Stimulated activated CD4-positive, alpha-beta T cell treated with anti-CD3 and anti-CD28 coated beads, TNF-alpha, amount 100 ng/mL, for 24 hours (primary cell): Measurements from ENCODE around the gene B3GAT3.
"Not testable (repeated sequence)": the region's sequence is repeated elsewhere in the genome, so short reads cannot be mapped to it uniquely, and the experiment has no call there.

Source experiments
- DNase-seq, 3 experiments: peaks; one replicate each; pipeline ENCODE4 v3.0.0-alpha.2; 2020; ENCODE audit warnings: low read depth in 3 of 3

B3GAT3 gene

DNA sequence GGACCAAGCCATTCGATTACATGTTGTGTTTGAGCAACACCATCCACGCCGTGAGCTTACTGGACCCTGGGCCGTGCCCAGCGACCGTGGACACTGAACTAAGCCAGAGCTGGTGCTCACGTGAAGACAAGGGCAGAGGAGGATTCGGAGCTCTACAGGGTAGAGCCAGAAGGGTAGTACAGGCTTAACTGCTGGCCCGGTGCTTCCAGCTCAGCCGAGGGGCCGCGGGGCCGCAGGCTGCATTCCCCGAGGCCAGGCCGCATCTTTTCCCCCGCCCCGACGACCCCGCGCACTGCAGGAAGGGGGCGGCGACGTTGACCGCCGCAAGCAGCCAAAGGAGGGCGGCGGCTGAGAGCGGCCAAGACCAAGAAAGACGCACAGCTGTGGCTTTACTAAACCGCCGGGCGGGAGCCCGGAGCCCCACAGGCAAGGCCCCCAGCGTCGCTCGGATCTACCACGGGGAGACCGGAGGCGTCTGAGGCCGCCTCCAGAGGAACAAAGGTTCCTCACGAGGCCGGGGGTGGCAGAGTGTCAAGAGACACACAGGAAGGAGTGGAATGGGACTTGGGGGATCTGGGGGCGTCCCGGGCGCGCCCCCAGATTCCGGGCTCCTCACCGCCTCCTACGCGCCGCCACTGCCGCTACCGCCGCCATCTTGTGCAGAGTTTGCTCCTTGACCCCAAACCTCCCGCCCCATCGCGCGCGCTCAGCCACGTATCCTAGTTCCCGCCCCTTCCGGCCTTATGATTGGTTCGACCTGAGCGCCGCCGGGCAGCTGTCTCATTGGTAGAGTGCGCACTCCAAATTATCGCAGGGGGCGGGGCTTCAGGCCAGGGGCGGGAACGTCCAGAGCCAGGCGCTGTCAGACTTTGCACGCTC, 24.4 kb upstream of the B3GAT3 start, which contains the start of gene GANAB:
Gene GANAB, minus strand, starts transcription at position 668 of the 879 bp plus-strand sequence. Its CDS starts 14 bp downstream, at position 654.
- peak; percentile 98 to 100 (median 100) for DNase-seq

DNA sequence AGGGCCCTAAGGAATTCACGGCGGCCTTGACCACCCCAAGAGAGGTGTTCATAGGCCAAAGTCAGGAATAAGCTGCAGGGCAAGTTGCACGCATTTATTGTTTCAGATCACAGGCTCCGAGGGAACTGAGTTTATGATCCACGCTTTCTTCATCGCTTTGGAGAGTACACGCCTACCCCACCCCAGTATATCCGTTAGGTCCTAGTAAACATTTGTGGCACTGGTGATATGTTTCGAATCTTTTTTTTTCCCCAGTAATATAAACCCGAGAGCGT, 23.8 kb upstream of the B3GAT3 start:
- no peak for DNase-seq

DNA sequence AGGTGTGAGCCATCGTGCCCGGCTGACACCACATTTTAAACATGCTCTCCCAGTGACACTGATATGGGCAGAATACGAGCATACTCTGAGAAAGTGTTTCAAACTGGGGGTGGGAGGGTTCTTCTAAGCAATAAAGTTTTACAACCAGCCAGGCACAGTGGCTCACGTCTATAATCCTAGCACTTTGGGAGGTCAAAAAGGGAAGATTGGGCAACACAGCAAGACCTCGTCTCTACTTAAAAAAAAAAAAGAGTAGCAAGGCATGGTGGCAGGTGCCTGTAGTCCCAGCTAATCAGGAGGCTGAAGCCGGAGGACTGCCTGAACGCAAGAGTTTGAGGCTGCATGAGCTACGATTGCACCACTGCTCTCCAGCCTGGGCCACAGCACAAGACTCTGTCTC, 22.4 kb upstream of the B3GAT3 start:
- no peak for DNase-seq

DNA sequence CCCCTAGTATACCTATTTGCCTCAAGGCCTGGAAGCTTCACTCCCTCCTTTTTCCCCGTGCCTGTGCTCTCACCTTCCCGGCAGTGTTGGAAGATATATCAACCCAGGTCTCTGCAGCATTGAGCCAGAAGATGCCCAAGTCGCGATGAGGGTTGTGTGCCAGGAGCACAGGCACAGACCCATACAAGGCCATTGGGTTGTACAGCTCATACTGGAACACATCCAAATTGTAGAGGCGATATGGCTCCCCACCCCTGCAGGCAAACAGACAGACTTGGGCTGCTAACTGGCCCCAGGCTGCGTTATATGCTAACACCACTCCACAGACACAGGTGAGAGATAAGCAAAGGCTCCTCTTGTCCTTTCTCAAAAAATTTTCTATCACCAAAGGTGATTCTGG, 10.7 kb upstream of the B3GAT3 start:
- DNase-seq, result no peak

DNA sequence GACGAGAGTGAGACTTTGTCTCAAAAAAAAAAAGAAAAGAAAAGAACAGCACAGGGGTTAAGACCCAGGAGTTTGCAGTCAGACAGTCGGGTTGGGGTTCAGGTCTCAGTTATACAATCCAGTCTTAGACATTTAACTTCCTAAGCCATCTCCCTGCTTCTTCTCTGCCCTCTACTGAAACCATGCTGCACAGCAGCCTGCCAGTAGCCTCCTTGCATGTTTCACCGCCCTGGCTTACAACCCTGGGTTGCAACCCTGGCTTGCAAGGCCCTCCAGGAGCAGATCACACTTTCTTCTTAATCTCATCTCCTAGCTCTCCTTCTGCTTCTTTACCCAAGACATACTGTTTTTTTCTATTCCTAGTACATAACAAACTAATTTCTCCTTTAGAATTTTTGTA, 5.9 kb upstream of the B3GAT3 start:
- DNase-seq, result no peak

DNA sequence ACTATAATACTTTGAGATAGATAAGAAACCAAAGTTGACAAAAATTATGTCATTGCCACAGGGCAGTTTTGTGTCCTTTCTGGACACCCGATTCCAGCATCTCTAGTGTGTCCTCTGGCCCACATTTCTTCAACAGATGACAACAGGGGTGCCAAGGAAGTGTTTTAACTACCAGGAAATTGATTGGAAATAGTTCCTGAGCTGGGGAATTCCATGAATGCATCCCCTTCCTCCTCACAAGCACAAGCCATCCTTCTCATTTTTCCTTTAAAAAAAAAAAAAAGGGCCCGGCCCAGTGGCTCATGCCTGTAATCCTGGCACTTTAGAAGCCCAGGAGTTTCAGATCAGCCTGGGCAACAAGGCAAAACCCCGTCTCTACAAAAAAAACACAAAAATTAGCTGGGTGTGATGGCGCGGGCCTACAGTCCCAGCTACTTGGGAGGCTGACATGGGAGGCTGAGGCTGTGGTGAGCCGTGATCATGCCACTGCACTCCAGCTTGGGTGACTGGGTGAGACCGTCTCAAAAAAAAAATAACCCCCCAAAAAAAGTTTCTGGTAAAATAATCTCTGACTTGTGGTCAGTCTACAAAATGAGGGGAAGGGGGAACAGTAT, 797 bp upstream of the B3GAT3 start:
- DNase-seq, result no peak

DNA sequence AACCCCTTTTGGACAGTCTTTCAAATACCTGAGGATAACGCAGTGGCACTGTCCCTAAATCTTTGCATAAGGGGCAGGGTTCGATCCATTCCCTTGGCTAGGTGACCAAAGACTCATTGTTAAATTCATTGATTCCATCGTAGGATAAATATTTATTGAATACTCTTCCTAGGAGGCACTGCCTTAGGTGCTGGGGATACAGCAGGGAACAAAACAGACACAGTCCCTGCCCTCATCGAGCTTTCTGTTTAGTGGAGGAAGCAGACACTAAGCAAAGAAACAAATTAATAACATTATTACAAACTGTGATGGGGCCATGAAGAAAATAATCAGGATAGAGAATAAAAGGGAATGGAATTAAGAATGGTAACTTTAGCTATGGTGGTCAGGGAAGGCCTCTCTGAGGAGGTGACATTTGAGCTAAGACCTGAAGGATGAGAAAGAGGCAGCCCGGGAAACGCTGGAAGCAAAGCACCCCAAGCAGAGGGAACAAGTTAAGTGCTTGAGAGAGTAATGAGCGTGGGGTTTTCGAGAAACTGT, 689 bp downstream of the B3GAT3 start:
- no peak for DNase-seq

DNA sequence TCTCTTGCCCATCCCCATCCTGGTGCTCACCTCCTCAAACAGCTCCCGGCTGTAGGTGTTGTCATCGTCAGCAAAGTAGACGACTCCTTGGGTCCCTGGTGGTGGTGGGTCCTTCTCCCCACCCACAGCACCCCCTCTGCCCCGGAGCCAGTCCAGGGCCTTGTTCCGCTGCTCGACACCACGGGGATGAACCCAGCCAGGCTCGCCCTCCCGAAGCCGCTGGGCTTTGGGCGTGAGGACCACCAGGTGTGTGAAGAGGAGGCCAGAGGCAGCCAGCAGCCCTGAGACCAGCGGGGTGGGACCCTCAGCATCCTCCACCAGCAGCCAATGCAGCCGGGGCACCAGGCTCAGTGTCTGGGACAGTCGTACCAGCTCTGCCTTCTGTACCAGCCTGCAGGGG, 4.8 kb downstream of the B3GAT3 start:
- not testable (repeated sequence) for DNase-seq

DNA sequence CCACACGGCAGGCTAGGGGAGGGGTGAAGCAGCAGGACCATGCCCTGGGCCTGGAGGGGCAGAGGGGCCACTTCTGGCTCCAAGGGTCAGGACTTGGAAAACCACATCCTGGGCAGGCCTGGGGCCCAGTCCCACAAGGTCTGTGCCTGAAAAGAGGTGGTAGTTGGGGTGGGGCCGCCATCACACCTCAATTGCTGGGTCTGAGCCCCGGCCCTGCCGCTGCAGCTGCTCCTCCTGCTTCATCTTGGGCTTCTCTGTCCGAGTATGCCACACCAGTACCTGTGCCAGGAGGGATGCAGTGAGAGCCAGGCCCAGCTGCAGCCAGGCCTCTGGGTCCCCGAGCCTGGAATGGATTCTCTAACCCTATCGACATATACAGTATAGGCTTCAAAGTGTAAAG, 6.3 kb downstream of the B3GAT3 start:
- no peak for DNase-seq

DNA sequence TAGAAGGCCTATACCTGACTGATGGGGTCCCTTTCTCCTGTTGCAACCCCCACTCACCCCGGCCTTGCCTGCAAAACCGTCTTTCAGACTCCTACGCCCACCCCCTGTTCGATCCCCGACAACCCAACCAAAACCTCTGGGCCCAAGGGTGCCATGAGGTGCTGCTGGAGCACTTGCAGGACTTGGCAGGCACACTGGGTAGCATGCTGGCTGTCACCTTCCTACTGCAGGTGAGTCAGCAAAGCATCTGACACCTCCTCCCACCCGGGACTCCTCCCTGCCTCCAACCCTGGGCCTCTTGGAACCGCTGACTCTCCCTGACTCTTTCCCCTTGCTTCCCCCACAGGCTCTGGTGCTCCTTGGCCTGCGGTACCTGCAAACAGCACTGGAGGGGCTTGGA, 7.5 kb downstream of the B3GAT3 start:
- peak in 2 of 3 experiments; percentile 43 to 59 for DNase-seq

DNA sequence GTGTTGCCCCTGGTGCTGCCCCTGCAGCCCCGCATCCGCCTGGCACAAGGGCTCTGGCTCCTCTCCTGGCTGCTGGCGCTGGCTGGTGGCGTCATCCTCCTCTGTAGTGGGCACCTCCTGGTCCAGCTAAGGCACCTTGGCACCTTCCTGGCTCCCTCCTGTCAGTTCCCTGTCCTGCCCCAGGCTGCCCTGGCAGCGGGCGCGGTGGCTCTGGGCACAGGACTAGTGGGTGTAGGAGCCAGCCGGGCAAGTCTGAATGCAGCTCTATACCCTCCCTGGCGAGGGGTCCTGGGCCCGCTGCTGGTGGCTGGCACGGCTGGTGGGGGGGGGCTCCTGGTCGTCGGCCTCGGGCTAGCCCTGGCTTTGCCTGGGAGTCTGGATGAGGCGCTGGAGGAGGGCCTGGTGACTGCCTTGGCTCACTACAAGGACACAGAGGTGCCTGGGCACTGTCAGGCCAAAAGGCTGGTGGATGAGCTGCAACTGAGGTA, 8.5 kb downstream of the B3GAT3 start:
- DNase-seq, result no peak

DNA sequence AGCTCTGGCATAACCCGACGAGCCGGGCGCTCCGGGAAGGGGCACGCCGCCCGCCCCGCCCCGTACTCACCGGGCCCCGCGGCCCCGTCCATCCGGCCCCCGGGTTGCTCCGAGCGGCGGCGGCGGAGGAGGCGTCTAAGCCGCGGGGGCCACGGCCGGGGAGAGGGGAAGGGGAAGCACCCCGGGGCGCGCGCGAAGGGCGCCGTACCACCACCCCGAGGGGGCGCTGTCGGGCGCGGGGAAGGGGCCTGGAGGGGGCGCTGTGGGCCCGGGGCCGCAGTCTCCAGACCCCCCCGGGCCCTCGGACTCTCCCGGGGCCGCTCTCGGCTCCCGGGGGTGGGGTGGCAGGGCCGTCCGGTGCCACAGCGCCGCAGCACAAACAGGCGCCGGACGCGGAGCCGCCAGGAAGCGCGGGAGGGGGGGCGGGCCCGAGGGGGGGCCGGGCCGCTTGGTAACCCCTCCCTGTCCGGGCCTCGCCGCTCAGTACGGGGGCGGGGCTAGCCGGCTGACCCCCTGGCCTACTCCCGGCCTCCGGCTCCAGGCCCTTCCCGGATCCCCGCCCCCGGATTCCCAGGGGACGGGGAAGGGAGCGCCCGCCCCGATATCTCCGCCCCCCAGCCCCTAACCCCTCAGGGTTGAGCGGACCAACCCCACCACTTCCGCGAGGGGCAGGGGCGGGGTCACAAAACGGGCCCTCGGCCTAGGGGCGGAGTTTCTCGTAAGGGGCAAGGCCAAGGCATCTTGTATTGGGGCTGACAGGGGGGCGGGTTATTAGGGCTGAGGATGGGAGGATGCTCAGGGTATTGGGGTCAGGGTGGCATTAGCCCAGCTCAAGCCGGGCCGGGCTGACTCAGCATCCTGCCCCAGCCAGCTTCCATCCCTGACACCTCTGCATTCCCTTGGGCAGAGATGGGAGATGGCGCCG, 9.2 kb downstream of the B3GAT3 start, which contains the start of the genes EML3 and ROM1:
Gene EML3, minus strand, starts transcription at position 410 of the 925 bp plus-strand sequence. Its CDS starts 318 bp downstream, at position 92.
Gene ROM1, plus strand, starts transcription at position 892 of the 925 bp plus-strand sequence. Its CDS starts 25 bp downstream, at position 917.
- DNase-seq, result peak; percentile 67 to 87 (median 70)

DNA sequence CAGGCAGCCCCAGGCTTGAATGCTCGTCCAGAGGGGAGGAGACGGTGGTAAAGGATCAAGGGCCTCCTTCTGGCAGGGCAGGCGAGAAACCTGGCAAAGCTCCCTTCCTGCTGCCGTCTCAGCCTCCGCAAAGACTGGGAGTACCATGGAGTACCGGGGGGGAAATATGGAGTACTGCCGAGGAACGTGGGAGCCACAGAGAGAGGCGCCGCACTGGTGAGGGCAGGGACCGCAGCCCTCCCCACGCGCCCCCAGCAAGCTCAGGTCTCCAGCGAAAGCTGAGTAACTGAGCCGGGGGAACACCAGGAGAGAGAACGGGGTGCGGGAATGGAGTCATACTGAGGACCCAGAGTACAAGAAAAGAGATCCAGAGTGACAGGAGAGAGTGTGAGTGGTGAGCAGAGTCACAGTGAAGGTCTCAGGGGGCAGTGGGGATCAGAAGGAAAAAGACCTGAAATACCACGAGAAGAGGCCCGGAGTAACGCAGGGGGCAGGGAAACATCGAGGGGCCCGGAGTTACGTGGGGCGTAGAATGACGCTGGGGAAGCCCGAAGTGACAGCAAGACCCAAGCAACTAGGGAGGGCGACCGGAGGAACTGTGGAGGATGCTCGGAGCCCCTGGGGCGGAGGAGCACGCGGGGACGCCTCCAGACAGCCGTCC, 10.0 kb downstream of the B3GAT3 start:
- peak; percentile 35 to 55 (median 44) for DNase-seq

DNA sequence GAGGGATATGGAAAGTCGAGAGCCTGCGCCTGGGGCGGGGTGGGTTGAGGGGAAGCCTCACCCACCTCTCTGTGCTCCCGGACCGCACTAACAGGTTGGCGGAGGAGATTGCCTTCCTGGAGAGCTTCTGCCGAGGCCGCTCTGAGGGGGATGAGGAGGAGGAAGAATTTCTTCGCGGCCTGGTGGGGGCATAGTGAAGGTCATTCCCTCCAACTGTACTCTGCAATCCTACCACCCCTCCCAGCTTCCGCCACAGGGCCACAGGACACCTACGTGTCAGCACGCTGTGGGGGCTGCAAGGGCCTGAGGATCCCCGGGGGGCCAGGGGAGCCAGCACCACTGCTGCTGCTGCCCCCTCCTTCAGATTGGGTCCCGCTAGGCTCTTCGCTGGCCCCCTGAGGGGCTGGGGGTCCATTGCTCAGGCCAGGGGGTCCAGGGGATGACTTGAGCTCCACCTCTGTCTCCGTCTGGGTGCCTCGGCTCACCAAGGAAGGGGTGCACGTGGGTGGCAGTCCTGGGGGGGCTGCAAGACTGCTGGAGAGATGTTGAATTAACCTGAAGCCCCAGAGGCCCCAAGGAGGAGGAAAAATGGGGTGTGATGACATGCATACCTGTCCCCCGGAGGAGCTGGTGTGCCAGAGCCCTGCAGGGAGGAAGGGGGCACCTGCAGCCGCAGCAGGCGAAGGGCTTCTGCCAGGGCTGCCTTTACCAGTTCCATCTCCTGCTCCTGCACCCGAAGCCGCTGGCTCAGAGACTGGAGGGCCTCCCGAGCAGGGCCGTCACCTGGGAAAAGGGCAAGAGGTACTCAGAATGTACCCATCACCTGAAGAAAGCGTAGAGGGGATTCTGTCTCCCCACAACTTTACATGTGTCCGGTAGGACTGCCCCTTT, 10.7 kb downstream of the B3GAT3 start:
- DNase-seq, result no peak

DNA sequence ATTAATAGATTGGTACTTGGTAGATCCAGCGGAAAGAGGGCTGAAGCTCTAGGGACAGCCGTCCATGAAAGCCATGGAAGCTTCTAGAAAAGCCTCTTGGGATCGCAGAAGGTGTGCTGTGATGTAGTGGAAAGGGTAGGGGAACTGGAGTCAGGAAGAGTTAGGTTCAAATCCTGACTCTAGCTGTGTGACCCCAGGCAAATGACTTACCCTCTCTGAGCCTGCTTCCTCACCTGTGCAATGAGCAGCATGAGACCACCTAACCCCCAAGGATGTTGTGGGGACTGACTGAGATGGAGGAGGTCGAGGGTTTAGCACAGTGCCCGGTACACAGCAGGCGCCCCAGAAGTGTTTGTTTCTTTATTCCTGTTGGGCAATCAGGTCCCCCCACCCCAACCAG, 11.4 kb downstream of the B3GAT3 start:
- no peak for DNase-seq

DNA sequence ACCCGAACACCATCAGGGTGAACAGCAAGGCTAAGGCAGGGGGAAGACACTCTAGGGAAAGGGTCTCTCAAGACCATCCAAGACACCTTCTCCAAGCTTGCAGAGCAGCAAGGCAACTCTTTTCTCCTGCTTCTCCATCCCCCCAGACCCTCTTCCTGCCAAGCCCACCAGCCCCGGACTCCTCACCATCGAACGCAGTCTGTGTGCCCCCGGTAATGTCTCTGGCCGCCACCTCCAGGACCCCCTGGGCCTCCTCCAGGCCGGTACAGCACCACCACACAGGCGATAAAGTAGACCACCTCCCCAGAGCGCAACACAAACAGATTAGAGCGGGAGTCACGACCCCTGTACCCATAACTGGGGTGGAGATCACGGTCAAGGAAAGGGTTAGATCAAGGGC, 13.0 kb downstream of the B3GAT3 start:
- no peak for DNase-seq

DNA sequence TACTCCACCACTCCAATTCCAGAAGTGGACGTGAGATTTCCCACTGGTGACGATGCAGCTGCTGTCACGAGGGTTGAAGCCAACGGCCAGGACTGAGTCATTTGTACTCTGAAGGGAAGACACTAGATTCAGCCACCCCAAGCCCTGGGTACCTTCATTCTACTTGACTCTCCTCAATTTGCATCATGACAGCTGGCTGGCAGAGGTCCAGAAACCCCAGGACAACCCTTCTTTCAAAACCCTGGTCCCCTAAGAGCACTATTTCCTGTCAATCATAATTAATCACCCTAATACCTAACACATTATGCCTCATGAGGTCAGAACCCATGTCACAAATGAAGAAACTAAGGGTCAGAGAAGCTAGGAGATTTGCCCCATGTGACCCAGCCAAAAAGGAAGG, 14.1 kb downstream of the B3GAT3 start:
- no peak for DNase-seq

DNA sequence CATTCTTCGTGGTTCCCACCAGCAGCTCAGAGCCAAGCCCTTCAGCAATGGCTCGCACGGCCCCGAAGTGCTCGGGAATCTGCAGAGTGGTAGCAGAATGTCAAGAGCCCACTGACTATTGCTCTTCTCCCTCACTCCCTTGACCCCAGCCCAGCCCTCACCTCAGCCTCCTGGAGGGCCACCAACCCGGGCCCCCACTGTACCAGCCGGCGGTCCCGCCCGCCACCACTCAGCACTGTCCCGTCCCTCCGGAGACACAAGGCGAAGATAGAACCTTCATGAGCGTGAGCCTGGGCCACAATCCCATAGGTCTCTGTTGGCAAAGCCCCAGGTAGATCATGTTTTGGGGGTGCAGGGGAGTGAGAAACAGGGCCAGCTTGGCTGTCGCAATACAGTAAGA, 15.9 kb downstream of the B3GAT3 start:
- DNase-seq, result no peak

DNA sequence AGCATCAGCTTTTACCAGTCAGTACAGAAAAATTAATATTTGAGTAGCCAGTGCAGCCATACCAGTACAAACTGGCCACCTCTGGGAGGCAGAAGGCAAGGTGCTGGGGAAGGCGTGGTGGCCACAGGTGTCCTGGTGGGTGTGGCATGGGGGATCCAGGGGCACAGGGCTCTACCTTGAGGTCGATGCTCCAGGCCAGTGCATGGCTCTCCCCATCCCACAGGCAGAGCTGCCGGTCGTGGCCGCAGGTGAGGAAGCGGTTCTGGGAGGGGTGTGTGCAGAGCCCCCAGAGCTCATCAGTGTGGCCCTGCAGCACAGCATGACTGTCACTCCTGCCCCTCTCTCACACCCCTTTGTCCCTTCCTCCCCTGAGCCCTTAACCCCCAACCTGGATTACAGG, 16.3 kb downstream of the B3GAT3 start:
- no peak for DNase-seq
